Measurements from ENCODE around the gene TPBGL.

DNA sequence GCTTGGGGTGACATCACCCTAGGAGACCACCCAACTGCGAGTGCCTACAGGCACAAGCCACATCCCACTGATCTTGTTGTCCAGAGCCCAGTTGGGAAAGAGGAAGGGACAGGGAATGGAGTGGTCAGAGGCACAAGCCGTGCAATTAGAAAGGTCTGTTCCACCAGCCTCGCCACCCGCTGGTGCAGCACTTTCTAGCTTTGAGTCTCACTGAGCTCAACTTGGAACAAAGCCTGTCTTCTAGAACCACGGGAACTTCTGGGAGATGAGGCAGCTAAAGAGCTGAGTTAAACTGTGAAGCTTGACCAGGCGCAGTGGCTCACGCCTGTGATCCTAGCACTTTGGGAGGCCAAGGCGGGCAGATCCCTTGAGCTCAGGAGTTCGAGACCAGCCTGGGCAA, 29.3 kb downstream of the TPBGL start:
- TF ChIP-seq, protein P1, sequence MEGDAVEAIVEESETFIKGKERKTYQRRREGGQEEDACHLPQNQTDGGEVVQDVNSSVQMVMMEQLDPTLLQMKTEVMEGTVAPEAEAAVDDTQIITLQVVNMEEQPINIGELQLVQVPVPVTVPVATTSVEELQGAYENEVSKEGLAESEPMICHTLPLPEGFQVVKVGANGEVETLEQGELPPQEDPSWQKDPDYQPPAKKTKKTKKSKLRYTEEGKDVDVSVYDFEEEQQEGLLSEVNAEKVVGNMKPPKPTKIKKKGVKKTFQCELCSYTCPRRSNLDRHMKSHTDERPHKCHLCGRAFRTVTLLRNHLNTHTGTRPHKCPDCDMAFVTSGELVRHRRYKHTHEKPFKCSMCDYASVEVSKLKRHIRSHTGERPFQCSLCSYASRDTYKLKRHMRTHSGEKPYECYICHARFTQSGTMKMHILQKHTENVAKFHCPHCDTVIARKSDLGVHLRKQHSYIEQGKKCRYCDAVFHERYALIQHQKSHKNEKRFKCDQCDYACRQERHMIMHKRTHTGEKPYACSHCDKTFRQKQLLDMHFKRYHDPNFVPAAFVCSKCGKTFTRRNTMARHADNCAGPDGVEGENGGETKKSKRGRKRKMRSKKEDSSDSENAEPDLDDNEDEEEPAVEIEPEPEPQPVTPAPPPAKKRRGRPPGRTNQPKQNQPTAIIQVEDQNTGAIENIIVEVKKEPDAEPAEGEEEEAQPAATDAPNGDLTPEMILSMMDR (conservative IDR thresholded peaks at IDR 0.05 in 1 of 2, IDR thresholded peaks at IDR 0.05 in 1 of 2; ENCODE audit: low read depth in 1 of 2, low read length in 2 of 2), result no peak
- no peak for TF ChIP-seq EZH2 (IDR thresholded peaks at IDR 0.05; ENCODE audit: low read length, missing control alignments)
